ENCODE results near the gene LIFR.
A peak's percentile ranks its signal among the peaks of the same experiment; 100 is the strongest.

The LIFR gene

GRCh38 chr5:38551030-38552017, 5.1 kb downstream of the LIFR start:
- peak; percentile 60 for DNase-seq (ENCODE audit: low read depth, low spot score)

GRCh38 chr5:38548064-38548759, 8.2 kb downstream of the LIFR start:
- DNase-seq (ENCODE audit: low read depth, low spot score), result no peak

- no peak for DNase-seq (ENCODE audit: low read depth, low spot score)
Observed at GRCh38 chr5:38547257-38547656, 9.2 kb downstream of the LIFR start.

GRCh38 chr5:38546691-38547146, 9.7 kb downstream of the LIFR start:
- no peak for DNase-seq (ENCODE audit: low read depth, low spot score)

- no peak for DNase-seq (ENCODE audit: low read depth, low spot score)
Observed at GRCh38 chr5:38543886-38544285, 12.6 kb downstream of the LIFR start.

- no peak for DNase-seq (ENCODE audit: low read depth, low spot score)
Observed at GRCh38 chr5:38543074-38543473, 13.4 kb downstream of the LIFR start.

GRCh38 chr5:38541174-38541725, 15.2 kb downstream of the LIFR start:
- DNase-seq (ENCODE audit: low read depth, low spot score), result no peak

GRCh38 chr5:38540314-38540713, 16.1 kb downstream of the LIFR start:
- DNase-seq (ENCODE audit: low read depth, low spot score), result no peak

GRCh38 chr5:38538161-38538560, 18.3 kb downstream of the LIFR start:
- DNase-seq (ENCODE audit: low read depth, low spot score), result no peak

- DNase-seq (ENCODE audit: low read depth, low spot score), result no peak
Observed at GRCh38 chr5:38537505-38537904, 18.9 kb downstream of the LIFR start.

GRCh38 chr5:38536968-38537367, 19.5 kb downstream of the LIFR start:
- DNase-seq (ENCODE audit: low read depth, low spot score), result no peak

GRCh38 chr5:38535845-38536244, 20.6 kb downstream of the LIFR start:
- DNase-seq (ENCODE audit: low read depth, low spot score), result no peak

GRCh38 chr5:38535248-38535750, 21.1 kb downstream of the LIFR start:
- DNase-seq (ENCODE audit: low read depth, low spot score), result no peak

GRCh38 chr5:38534156-38534453, 22.3 kb downstream of the LIFR start:
- DNase-seq (ENCODE audit: low read depth, low spot score), result no peak

GRCh38 chr5:38533286-38534155, 22.9 kb downstream of the LIFR start:
- DNase-seq (ENCODE audit: low read depth, low spot score), result no peak

- DNase-seq (ENCODE audit: low read depth, low spot score), result no peak
Observed at GRCh38 chr5:38532165-38532669, 24.2 kb downstream of the LIFR start.

GRCh38 chr5:38531518-38531917, 24.9 kb downstream of the LIFR start:
- DNase-seq (ENCODE audit: low read depth, low spot score), result no peak

GRCh38 chr5:38529955-38530646, 26.3 kb downstream of the LIFR start:
- DNase-seq (ENCODE audit: low read depth, low spot score), result no peak

- DNase-seq (ENCODE audit: low read depth, low spot score), result no peak
Observed at GRCh38 chr5:38528162-38528703, 28.2 kb downstream of the LIFR start.

GRCh38 chr5:38527475-38527874, 29.0 kb downstream of the LIFR start:
- DNase-seq (ENCODE audit: low read depth, low spot score), result no peak
